Calu3 (cell line): ENCODE data around the gene RASA1. TPM values are rescaled to one million over a fixed set of nuclear protein-coding genes. Genes with fewer than 3 reads are reported as not detected.

ENCODE experiments used
- BruUV-seq: library from RNA; stranded (reverse); fragments of 400-500 nt; replicated peaks from 2 replicates; lab custom pipeline; 2021; lab: Mats Ljungman, UMichigan
- CTCF ChIA-PET: fragments of 300-600 bp; sonication (Branson Sonifier 250); formaldehyde crosslinking; loops from one replicate; lab custom pipeline; 2022; ENCODE audit warnings: antibody characterized with exemption; lab: Charles Lee
- DNase-seq: peaks from one replicate; pipeline ENCODE4 v3.0.0; 2022
- H3K27ac Mint-ChIP-seq: one replicate; pipeline ENCODE4 v1.8.0; 2022; ENCODE audit warnings: mixed read lengths; ENCODE audit not compliant: unreplicated experiment
- H3K27me3 Mint-ChIP-seq: one replicate; pipeline ENCODE4 v1.8.0; 2022; ENCODE audit warnings: mixed read lengths; ENCODE audit not compliant: unreplicated experiment
- H3K36me3 Mint-ChIP-seq: one replicate; pipeline ENCODE4 v1.8.0; 2022; ENCODE audit warnings: mild to moderate bottlenecking, moderate library complexity, mixed read lengths; ENCODE audit not compliant: insufficient read depth, unreplicated experiment
- H3K4me1 Mint-ChIP-seq: one replicate; pipeline ENCODE4 v1.8.0; 2022; ENCODE audit warnings: mild to moderate bottlenecking, low read depth, mixed read lengths; ENCODE audit not compliant: unreplicated experiment
- H3K4me3 Mint-ChIP-seq: one replicate; pipeline ENCODE4 v1.8.0; 2022; ENCODE audit warnings: mild to moderate bottlenecking, low read depth, moderate library complexity, mixed read lengths; ENCODE audit not compliant: unreplicated experiment
- H3K9me3 Mint-ChIP-seq: one replicate; pipeline ENCODE4 v1.8.0; 2022; ENCODE audit warnings: low read depth, mixed read lengths; ENCODE audit not compliant: unreplicated experiment
- intact Hi-C: fragments of 100-400 bp; cut with micrococcal nuclease; formaldehyde crosslinking; loops from one replicate; pipeline ENCODE4 v1.10.0; 2022; ENCODE audit not compliant: unreplicated experiment
- total RNA-seq: library from RNA; stranded (reverse); gene quantifications from 2 replicates; pipeline ENCODE4 v1.2.3, GENCODE V29; 2022
- TF ChIP-seq, protein P1 (sequence below): fragments of 200-600 bp; IDR thresholded peaks from one replicate; pipeline ENCODE4 v1.8.0; 2022; ENCODE audit warnings: antibody characterized with exemption; ENCODE audit not compliant: unreplicated experiment

The RASA1 gene
- total RNA-seq, 1 experiment from 2014 or later: 193 TPM

DNA sequence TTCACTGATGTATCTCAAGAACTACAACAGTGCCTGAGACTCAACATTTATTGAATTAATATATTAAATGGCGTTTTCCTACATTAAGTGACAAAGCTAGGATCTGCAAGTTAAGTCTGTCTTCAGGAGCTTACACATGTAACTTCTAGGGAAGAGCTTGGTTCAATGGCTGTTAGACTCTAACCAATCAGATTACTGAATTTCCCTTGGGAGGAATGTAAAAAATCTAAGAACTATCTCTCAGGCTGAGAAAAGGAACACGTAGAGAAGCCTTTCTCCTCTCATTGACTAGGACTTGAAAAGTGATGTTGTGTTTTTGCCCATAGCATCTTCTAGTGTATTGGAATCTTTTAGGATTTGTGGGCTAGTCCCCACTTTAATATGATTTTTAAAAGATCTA lies 91.4 kb downstream of the RASA1 start:
- no TSS peak for BruUV-seq
- Mint-ChIP-seq H3K9me3 (no peaks in the 10 kb centered on the region), H3K27me3 (no peaks in the 10 kb centered on the region), H3K4me1 (peaks cover 38% of the 10 kb centered on the region), H3K4me3 (no peak overlapping the region), H3K36me3 (peaks cover 85% of the 10 kb centered on the region), H3K27ac (peak overlapping the region; percentile 42)
- TF ChIP-seq, protein P1, sequence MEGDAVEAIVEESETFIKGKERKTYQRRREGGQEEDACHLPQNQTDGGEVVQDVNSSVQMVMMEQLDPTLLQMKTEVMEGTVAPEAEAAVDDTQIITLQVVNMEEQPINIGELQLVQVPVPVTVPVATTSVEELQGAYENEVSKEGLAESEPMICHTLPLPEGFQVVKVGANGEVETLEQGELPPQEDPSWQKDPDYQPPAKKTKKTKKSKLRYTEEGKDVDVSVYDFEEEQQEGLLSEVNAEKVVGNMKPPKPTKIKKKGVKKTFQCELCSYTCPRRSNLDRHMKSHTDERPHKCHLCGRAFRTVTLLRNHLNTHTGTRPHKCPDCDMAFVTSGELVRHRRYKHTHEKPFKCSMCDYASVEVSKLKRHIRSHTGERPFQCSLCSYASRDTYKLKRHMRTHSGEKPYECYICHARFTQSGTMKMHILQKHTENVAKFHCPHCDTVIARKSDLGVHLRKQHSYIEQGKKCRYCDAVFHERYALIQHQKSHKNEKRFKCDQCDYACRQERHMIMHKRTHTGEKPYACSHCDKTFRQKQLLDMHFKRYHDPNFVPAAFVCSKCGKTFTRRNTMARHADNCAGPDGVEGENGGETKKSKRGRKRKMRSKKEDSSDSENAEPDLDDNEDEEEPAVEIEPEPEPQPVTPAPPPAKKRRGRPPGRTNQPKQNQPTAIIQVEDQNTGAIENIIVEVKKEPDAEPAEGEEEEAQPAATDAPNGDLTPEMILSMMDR: no peak
- CTCF ChIA-PET: no interaction called here
- DNase-seq: no peak
- intact Hi-C loops: no loop called here

DNA sequence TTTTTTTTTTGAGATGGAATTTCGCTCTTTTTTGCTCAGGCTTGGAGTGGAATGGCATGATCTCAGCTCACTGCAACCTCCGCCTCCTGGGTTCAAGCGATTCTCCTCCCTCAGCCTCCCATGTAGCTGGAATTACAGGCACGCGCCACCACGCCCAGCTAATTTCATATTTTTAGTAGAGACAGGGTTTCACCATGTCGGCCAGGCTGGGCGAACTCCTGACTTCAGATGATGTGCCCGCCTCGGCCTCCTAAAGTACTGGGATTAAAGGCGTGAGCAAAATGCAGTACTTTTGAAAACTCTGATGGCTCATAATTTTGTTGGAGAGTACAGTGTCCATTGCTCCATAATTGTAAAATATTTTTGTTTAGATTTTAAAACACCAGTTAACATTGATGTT lies 92.4 kb downstream of the RASA1 start:
- peaks cover 30% of the 10 kb centered on the region for H3K4me1 Mint-ChIP-seq
- H3K27me3 Mint-ChIP-seq: no peaks in the 10 kb centered on the region
- intact Hi-C loops: no loop called here
- peaks cover 85% of the 10 kb centered on the region for H3K36me3 Mint-ChIP-seq
- peak overlapping the region; percentile 84 for H3K27ac Mint-ChIP-seq
- no peaks in the 10 kb centered on the region for H3K9me3 Mint-ChIP-seq
- DNase-seq: no peak
- CTCF ChIA-PET: no interaction called here
- TF ChIP-seq, protein P1: no peak
- no peak overlapping the region for H3K4me3 Mint-ChIP-seq
- BruUV-seq: no TSS peak

DNA sequence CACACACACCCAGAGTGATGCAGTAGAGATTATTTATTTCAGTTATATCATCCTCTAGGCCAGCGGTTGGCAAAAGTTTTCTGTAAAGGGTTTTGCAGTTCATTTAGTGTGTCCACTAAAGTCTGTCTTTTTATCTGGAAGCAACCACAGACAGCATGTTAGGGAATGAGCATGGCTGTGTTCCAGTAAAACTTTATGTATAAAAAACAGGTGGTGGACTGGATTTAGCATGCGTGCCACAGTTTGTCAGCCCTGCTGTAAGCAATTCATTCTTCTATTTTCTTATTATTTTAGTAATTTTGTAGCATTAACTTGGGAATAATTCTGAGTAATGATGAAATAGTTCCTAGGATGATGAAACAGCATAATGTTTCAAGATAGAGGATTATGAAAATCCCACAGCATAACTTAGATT lies 93.4 kb downstream of the RASA1 start:
- CTCF ChIA-PET: no interaction called here
- intact Hi-C loops: no loop called here
- no TSS peak for BruUV-seq
- H3K9me3 Mint-ChIP-seq: no peaks in the 10 kb centered on the region
- H3K4me1 Mint-ChIP-seq: peaks cover 32% of the 10 kb centered on the region
- H3K27me3 Mint-ChIP-seq: no peaks in the 10 kb centered on the region
- H3K36me3 Mint-ChIP-seq: peaks cover 82% of the 10 kb centered on the region
- TF ChIP-seq, protein P1: no peak
- peak overlapping the region; percentile 84 for H3K27ac Mint-ChIP-seq
- H3K4me3 Mint-ChIP-seq: no peak overlapping the region
- no peak for DNase-seq

- no peak overlapping the region for H3K4me3 Mint-ChIP-seq
- intact Hi-C loops: no loop called here
- H3K36me3 Mint-ChIP-seq: peaks cover 82% of the 10 kb centered on the region
- H3K9me3 Mint-ChIP-seq: no peaks in the 10 kb centered on the region
- CTCF ChIA-PET: no interaction called here
- H3K4me1 Mint-ChIP-seq: peaks cover 38% of the 10 kb centered on the region
- TF ChIP-seq, protein P1: no peak
- H3K27ac Mint-ChIP-seq: peak overlapping the region; percentile 84
- no peak for DNase-seq
- BruUV-seq: no TSS peak
- H3K27me3 Mint-ChIP-seq: no peaks in the 10 kb centered on the region
These were observed 94.0 kb downstream of the RASA1 start for GRCh38 chr5:87361536-87362213.
